ENCODE data around the gene SYMPK.
"Not testable (repeated sequence)": the region's sequence is repeated elsewhere in the genome, so short reads cannot be mapped to it uniquely, and the experiment has no call there.

The SYMPK gene

DNA sequence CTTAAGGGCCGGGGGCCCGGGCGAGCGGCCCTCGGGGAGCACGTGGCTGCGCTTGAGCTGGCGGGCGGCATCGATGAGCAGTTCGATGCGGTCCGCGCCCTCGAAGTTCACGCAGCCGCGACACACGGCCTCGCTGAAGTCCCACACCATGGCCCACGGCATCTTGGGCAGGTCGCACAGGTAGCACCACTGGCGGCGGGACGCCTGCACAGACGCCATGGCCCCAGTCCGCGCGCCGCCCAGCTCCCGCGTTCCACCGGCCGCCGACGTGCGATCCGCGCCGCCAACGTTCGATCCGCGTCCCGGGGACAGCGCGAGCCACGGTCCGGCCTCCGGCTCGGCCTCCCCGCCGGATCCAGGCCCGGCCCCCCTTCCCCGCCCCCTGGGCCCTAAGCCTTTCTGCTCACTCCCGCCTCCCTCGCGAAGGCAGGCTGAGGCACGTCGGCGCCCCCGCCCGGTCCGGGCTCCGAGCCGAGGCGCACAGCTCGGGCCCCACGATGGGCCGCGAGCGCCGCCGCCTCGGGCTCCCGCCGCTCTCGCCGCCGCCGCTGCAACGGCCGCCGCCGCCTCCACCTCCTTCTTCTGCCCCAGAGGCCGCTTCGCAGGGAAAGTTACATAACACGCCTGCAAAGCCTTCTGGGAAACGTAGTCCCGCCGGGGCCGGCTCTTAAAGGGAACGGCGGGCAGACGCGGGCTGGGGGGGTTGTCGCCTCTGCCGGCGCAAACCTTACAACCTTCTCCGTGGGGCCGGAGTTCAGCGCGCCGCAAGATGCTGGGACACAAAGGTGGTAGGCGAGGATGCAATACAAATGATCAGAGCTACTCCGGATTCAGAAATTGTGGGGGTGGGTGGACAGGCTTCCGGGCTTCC lies 22.8 kb upstream of the SYMPK start, which contains the start of gene IRF2BP1:
Gene IRF2BP1, minus strand, starts transcription at position 586 of the 871 bp plus-strand sequence. Its CDS starts 367 bp downstream, at position 219.
- FAIRE-seq (no peak), DNase-seq (ENCODE audit: low spot score) (peak; percentile 65)

DNA sequence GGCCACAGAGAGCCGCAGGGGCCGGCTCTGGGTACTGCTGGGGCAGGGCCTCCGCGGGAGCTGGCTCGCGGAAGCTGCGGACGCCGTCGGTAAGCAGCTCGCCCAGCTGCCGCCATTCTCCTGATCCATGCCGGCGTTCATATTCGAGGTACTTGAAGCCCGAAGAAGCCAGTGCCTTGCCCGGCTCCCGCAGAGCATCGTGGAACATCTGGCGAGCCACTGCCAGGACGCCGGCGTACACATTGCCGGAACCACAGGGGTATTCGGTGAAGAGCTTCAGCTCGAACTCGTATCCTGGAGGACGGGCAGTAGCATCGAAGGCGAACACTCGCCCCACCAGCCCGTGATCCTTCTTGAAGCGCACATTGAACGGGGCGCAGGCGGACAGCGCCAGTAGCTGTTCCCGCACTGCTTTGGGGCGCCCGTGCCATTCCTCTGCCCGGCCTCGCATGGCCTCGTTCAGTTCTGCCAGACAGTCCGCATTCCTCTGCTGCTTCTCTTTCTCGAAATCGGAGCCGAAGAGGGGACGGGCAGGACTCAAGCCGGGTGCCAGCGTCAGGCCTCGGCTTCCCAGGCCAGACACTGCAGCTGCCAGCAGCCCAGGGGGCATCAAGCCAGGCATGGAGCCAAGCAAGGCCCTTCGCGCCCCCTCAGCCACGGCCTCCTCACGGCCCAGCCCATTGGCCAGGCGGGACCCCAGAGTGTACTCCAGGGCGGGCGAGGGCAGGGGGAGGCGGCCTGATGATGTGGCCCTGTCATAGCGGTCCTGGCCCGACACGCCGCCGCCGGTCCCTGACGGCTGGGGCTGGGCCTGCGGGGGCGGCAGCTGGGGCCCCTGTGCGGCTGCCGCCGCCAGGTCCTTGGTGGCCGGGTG lies 22.0 kb upstream of the SYMPK start:
- DNase-seq (ENCODE audit: low spot score) (no peak), FAIRE-seq (no peak)

DNA sequence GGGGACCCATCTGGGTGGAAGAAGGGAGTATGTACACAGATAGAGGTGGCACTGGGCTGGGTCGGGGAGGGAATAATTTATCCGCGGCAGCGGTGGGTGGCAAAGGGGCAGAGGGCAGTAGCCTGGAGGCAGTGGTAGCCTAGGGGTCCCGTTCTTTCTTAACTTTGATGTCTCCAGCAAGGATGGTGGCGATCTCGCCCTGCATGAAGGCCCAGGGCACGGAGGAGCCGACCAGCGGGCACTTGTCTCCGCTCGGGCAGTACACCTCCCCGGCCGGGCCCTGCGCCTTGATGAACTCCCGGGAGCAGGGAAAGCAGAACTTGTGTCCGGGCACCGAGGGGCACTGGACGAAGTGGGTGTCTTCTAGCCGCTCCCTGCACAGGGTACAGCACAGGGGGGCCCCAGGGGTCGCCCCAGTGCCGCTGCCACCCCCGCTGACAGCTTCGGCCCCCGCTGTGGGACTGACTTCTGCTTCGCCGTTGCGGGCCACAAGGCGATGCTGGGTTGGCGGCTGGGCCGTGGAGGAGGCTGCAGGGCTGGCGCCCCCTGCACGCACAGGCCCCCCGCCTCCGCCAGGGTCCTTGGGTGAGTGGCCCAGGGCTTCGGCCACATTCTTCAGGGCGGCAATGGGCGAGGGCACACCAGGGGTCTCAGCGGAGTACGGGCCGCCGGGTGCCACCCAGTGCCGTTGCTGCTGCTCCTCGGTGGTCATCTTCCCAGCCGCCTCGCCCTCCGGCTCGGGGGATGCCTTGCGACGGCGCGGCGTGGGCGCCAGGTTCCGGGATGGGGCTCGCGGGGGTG lies 21.1 kb upstream of the SYMPK start:
- FAIRE-seq (no peak), DNase-seq (ENCODE audit: low spot score) (no peak)

DNA sequence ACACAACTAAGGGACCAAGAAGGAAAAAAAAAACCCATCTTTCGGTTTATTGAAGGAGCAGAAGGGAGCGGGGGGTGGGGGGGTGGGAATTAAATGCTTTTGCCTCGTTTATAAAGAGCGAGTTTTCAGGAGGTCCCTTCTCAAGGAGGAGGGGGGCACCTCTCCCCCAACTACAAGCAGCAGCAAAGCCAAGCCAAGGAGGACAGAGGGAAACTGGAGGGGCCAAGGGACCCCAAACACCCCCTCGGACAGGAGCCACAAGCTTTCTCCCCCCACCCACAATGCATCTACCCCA lies 20.6 kb upstream of the SYMPK start:
- no peak for DNase-seq (ENCODE audit: low spot score)

DNA sequence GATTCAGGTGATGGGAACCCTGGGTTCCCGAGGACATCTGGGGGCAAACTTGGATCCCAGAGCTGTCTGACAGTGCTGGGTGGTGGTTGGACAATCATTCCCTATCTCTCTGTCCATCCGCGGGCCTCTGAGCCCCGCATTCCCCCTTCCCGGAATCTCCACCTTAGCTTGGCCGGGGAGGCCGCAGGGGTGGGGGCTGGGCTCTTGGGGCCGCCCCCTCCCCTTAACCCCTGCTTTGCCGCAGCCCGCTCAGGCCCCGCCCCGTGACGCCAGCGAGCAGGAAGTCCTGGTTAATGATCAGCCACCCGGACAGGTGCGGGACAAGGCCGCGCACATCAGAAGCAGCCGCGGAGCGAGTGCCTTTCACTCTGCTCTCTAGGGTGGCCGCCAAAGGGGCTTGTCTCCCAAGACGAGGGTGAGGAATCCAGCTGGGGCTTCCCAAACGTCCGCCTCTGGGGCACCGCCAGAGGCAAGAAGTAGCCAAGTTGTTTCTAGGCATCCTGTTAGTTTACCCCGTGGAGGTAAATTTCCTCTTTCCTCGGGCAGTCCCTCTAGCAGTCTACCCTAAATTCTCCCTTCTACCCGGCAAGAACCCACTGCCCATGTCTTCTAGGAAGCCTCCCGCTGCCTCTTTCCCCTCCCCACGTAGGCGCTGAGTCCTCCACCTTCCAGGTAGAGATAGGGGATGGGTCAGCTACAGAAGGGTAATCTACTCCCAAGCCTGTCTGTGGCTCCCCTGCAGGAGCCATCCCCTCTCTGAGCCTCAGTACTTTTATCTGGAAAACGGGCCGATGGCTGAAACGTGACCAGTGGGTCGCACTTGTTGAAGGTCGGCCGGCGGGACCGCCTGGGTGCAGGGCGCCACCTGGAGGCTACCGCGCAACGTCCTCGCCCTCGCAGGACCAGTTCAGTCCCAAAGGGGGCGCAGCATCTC lies 20.0 kb upstream of the SYMPK start:
- DNase-seq (ENCODE audit: low spot score) = peak; percentile 48
- no peak for FAIRE-seq

More for the DNA sequence above, 20.6 kb upstream of the SYMPK start:
- no peak for FAIRE-seq

DNA sequence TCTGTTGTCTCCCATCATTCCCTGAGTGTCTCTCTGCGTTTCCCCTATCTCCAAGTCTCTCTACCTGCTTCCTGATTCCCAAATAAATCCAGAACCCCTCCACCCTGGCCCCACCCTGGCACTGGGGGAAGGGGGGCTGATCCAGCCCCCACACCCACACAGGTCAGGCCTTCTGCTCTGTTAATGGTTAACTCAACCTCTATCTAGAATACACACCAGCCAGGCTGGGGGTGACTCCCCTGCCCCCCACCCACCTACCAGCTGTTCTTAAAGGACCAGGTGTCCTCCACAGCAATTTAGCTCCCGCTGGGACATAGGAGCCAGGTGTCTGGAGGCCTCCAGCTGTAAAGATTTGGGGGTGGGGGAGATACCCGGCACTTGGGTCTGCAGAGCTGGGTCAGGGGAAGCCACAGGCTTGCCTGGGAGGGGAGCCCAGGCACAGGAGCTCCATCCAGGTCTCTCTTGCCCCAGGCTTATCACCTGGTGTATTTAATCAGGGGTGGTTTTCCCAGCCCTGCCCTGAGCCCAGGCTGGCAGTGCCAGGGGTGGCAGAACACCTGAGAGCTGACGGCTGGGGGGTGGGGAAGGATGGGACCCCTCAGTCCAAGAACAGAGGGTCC lies 19.1 kb upstream of the SYMPK start:
- no peak for FAIRE-seq

DNA sequence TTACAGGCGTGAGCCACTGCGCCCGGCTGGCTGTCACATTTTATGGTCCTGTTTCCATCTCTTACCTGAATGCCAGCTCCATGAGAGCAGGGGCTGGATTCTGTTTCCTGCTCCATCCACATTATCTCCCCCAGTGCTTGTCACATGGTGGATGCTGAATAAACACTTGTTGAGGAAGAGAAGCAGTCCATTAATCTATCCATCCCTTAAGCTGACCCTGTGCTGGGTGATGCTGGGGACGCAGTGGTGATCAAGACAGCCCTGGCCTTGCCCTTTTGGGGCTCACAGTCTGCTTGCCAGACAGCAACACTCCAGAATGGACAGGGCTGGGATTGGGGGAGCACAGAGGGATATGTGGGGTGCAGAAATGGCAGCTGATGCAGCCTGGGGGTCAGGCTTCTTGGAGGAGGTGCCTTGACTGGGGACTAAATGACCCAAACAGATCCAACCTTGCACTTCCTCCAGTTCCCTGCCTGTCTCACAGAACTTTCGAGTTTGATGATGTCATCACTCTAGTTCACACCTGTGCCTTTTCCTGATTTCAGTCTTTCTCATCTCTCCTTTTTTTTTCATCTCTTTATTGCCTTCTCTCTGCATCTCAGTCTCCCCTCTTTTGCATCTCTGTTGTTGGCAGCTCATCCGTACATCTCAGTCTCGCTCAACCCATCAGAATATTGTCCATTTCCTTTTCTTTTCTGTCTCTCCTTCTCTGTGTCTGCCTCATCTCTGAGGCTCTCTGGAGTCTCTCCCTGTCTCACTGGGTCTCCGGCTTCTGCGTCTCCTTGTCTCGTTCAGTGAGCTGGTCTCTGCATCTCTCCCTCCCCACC lies 18.3 kb upstream of the SYMPK start:
- no peak for FAIRE-seq
- no peak for DNase-seq (ENCODE audit: low spot score)

More for the DNA sequence above, 19.1 kb upstream of the SYMPK start:
- DNase-seq (ENCODE audit: low spot score) = no peak

DNA sequence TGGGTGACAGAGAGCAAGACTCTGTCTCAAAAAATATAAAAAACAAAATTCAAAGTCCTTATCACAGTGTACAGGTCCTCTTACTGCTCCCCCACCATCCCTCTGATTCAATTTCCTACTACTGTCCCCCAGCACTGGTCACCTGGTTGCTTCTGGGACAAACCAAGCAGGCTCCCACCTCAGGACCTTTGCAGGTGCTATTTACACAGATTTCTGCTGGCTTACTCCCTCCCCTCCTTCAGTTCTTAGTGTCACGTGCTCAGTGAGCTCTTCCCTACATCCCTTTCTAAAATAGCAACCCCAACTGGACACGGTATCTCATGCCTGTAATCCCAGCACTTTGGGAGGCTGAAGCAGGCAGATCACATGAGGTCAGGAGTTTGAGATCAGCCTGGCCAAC lies 17.0 kb upstream of the SYMPK start:
- DNase-seq (ENCODE audit: low spot score) (no peak), FAIRE-seq (no peak)

DNA sequence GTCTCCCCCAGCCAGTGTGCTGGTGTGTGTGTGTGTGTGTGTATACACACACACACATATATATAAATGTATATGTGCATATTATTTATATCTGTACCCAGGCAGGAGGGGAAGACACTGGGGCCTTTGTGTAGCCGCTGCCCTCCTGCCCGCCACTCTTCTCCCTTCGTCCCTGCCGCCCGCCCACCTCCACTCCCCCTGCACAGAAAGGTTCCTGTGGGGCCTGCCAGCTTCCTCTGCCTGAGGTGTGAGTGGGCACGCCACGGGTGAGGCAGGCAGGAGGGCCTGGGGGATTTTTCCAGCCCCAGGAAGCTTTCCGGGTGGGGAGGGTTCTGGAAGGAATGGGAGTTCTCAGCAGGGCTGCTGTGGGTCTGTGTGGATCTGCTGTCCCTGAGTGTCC lies 16.1 kb upstream of the SYMPK start:
- no peak for FAIRE-seq
- no peak for DNase-seq (ENCODE audit: low spot score)

DNA sequence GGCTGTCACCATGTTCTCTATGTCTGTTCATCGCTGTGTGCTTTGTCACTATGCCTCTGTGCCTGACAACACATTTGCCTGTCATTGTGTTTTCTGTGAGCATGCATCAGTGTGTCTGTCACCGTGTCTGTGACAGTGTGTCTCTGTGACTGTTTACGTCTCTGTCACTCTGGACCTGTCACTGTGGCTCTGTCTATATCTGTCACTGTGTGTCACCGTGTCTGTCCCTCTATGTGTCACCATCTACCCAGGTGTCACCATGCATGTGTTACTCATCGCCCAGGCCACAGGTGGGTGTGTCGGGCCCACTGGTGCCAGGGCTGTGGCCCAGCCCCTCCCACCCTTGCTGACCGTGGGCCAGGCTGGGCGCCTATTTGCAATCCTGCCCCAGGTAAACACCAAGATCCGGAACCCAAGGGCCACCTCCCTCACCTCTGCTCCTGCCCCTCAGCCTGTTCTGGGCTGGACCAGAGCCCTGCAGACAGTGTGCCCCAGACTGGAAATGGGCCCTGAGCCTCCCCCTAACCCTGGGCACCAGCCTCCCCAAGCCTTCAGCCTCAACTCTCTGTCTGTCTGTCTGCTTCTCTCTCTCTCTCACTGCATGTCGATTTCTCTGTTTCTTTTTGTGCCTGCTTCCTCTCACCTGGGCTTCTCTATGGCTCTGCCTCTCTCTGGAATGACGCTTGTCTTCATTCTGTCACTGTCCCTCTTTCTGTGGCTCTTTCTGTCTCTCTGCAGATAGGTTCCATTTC lies 15.3 kb upstream of the SYMPK start:
- FAIRE-seq = no peak
- DNase-seq (ENCODE audit: low spot score) = no peak

DNA sequence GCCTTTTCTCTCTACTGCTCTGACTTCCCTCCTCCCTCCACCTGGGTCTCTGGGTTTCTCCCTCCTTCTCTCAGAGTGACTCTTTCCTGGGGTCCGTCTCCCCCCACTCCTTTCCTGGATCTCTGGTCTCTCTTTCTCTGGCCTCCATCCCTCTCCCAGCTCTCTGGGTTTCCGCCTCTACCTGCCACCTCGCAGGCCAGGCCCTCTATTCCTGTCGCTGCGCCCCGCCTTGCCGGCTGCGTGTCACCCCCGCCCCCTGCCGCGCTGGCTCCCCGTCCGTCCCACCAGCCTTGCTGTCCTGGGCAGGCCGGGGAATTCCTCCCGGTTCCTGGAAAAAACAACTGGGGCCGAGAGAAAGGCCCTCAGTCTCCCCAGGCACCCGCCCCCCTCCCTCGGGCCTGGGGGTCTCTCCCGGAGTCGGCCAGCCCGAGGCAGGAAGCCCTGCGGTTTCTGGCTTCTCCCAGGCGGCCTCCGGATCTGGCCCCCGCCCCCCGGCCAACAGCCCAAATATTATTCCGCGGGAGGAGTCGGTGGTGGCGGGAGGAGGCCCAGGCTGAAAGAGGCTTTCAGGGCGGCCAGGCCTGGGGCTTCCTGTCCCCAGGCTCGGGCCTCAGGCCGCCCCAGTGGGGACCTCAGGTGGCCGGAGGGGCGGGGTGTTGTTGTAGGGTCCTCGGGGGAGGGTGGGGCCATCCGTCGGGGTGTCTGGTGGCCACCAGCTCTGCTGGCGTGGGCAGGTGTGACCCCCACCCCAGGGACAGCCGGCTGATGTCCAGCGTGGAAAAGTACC lies 13.7 kb upstream of the SYMPK start:
- DNase-seq (ENCODE audit: low spot score) (no peak), FAIRE-seq (no peak)

DNA sequence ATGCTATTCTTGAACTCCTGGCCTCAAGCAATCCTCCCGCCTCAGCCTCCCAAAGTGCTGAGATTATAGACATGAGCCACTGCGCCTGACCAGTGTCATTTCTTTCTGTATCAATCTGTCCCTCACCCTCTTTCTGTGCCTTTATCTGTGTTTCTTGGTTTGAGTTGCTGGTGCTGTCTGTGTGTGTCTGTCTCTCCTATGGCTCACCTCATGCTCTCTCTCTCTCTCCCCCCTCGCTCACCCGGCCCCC lies 13.1 kb upstream of the SYMPK start:
- FAIRE-seq = no peak

DNA sequence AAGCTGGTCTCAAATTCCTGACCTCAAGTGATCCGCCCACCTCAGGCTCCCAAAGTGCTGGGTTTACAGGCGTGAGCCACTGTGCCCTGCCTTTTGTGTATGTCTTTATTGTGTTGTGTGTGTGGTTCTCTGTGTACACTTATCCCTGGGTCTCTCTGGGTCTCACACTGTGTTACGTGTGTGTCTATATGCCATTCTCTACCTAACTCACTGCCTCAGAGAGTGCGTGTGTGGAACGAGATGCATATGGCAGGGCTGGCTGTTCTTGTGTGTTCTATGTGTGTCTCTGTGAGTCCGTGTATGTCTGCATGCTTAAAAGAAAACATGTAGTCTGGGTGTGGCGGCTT lies 11.6 kb upstream of the SYMPK start:
- DNase-seq (ENCODE audit: low spot score) (no peak), FAIRE-seq (no peak)

More for the DNA sequence above, 13.1 kb upstream of the SYMPK start:
- no peak for DNase-seq (ENCODE audit: low spot score)

DNA sequence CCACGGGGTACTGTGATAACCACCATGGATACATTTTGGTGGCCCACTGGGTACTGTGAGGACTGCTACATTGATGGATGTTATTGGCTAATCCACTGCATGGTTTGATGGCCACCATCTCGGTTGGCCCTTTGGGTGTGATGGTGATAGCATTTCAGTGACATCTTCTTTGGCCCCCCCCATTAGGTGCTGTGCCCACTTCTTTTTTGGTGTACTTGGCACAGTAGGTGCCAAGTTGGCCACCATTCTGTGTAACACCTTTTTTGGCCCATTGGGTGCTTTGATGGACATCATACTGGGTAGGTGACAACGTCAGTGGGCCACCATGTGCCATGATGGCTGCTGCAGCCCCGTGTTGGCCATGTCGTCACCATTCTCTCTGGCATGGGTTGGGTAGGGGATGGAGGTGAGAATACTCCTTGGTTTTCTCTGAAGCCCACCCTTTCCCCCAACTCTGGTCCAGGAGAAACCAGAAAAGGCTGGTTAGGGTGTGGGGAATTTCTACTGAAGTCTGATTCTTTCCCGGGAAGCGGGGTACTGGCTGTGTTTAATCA lies 10.3 kb upstream of the SYMPK start:
- no peak for DNase-seq (ENCODE audit: low spot score)
- no peak for FAIRE-seq

DNA sequence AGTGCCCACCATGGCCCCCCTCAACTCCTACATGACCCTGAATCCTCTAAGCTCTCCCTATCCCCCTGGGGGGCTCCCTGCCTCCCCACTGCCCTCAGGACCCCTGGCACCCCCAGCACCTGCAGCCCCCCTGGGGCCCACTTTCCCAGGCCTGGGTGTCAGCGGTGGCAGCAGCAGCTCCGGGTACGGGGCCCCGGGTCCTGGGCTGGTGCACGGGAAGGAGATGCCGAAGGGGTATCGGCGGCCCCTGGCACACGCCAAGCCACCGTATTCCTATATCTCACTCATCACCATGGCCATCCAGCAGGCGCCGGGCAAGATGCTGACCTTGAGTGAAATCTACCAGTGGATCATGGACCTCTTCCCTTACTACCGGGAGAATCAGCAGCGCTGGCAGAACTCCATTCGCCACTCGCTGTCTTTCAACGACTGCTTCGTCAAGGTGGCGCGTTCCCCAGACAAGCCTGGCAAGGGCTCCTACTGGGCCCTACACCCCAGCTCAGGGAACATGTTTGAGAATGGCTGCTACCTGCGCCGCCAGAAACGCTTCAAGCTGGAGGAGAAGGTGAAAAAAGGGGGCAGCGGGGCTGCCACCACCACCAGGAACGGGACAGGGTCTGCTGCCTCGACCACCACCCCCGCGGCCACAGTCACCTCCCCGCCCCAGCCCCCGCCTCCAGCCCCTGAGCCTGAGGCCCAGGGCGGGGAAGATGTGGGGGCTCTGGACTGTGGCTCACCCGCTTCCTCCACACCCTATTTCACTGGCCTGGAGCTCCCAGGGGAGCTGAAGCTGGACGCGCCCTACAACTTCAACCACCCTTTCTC lies 9.4 kb upstream of the SYMPK start:
- FAIRE-seq (no peak), DNase-seq (ENCODE audit: low spot score) (no peak)

DNA sequence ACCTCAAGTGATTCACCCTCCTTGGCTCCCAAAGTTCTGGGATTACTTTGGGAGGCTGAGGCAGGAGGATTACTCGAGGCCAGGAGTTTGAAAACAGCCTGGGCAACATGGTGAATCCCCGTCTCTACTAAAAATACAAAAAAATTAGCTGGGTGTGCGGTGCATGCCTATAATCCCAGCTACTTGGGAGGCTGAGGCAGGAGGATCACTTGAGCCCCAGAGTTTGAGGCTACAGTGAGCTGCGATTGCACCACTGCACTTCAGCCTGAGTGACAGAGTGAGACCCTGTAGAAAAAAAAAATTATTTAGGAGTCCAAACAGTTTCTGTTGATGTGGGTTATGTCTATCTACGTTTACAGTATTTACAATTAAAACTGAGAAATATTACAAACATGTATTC lies 7.9 kb upstream of the SYMPK start:
- no peak for DNase-seq (ENCODE audit: low spot score)
- no peak for FAIRE-seq

DNA sequence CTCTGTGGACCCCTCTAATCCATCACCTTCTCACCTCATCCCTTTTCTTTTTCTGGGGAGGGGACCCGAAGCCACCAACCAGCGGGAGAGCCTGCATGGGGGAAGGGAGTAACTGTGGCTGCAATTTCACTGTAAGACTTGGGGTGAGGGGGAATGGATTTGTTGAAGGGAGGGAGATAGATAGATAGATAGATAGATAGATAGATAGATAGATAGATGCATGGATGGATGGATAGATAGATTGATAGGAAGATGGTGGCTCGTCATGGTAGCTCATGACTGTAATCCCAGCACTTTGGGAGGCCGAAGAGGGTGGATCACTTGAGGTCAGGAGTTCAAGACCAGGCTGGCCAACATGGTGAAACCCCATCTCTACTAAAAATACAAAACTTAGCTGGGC lies 4.3 kb upstream of the SYMPK start:
- not testable (repeated sequence) for DNase-seq (ENCODE audit: low spot score); FAIRE-seq

All from RCC 7860 (cell line).